H9 (cell line): ENCODE measurements around the gene MSI2. TPM values are rescaled to one million over a fixed set of nuclear protein-coding genes. Genes with fewer than 3 reads are reported as not detected.

Source experiments
- DNase-seq: peaks from one replicate; pipeline ENCODE4 v3.0.0-alpha.2; 2017
- H2AFZ ChIP-seq: one replicate; pipeline ENCODE4 v1.6.1; 2013; ENCODE audit warnings: mild to moderate bottlenecking, low read length, control low read depth, moderate library complexity
- H2AK5ac ChIP-seq: 2 replicates; pipeline ENCODE4 v1.6.1; 2013; ENCODE audit warnings: low read length, control low read depth, mixed read lengths; ENCODE audit not compliant: insufficient read length
- H2BK120ac ChIP-seq: one replicate; pipeline ENCODE4 v1.6.1; 2013; ENCODE audit warnings: low read depth, mild to moderate bottlenecking, low read length, control low read depth, inconsistent platforms; ENCODE audit not compliant: poor library complexity, severe bottlenecking
- H2BK12ac ChIP-seq: 2 replicates; pipeline ENCODE4 v1.6.1; 2013; ENCODE audit warnings: low read length, control low read depth, mixed read lengths, low read depth; ENCODE audit not compliant: insufficient read length
- H2BK15ac ChIP-seq: 2 replicates; pipeline ENCODE4 v1.6.1; 2013; ENCODE audit warnings: low read depth, low read length, control low read depth
- H2BK20ac ChIP-seq: one replicate; pipeline ENCODE4 v1.6.1; 2013; ENCODE audit warnings: low read depth, mild to moderate bottlenecking, low read length, control low read depth, inconsistent platforms; ENCODE audit not compliant: poor library complexity, severe bottlenecking
- H2BK5ac ChIP-seq: 2 replicates; pipeline ENCODE4 v1.6.1; 2013; ENCODE audit warnings: low read length, control low read depth, mixed read lengths; ENCODE audit not compliant: insufficient read length
- H3K14ac ChIP-seq: 2 replicates; pipeline ENCODE4 v1.6.1; 2013; ENCODE audit warnings: low read length, control low read depth; ENCODE audit not compliant: insufficient read depth
- H3K18ac ChIP-seq: 2 replicates; pipeline ENCODE4 v1.6.1; 2013; ENCODE audit warnings: low read depth, mild to moderate bottlenecking, mixed read lengths, low read length, control low read depth; ENCODE audit not compliant: insufficient read length
- H3K23ac ChIP-seq: 2 replicates; pipeline ENCODE4 v1.6.1; 2013; ENCODE audit warnings: low read length, control low read depth, mixed read lengths, low read depth; ENCODE audit not compliant: insufficient read length
- H3K23me2 ChIP-seq: 2 replicates; pipeline ENCODE4 v1.6.1; 2013; ENCODE audit warnings: low read depth, mild to moderate bottlenecking, mixed read lengths, low read length, control low read depth; ENCODE audit not compliant: insufficient read length, poor library complexity, severe bottlenecking
- H3K27ac ChIP-seq: 2 replicates; pipeline ENCODE4 v1.5.1; 2013; ENCODE audit warnings: low read length, control low read depth, mixed read lengths, low read depth; ENCODE audit not compliant: insufficient read length
- H3K27me3 ChIP-seq: 2 replicates; pipeline ENCODE4 v1.6.1; 2013; ENCODE audit warnings: low read length, control low read depth, inconsistent platforms; ENCODE audit not compliant: insufficient read depth
- H3K4ac ChIP-seq: 2 replicates; pipeline ENCODE4 v1.6.1; 2013; ENCODE audit warnings: low read depth, mild to moderate bottlenecking, control low read depth, inconsistent platforms, low read length, moderate library complexity
- H3K4me1 ChIP-seq: 2 replicates; pipeline ENCODE4 v1.6.1; 2013; ENCODE audit warnings: low read length, control low read depth, inconsistent platforms; ENCODE audit not compliant: insufficient read depth
- H3K4me2 ChIP-seq: 2 replicates; pipeline ENCODE4 v1.6.1; 2013; ENCODE audit warnings: low read length, control low read depth, mixed read lengths; ENCODE audit not compliant: insufficient read length, insufficient read depth
- H3K56ac ChIP-seq: 2 replicates; pipeline ENCODE4 v1.6.1; 2013; ENCODE audit warnings: low read depth, mild to moderate bottlenecking, mixed read lengths, low read length, control low read depth; ENCODE audit not compliant: insufficient read length
- H3K79me1 ChIP-seq: 2 replicates; pipeline ENCODE4 v1.6.1; 2013; ENCODE audit warnings: low read depth, mild to moderate bottlenecking, moderate library complexity, low read length, control low read depth, inconsistent platforms; ENCODE audit not compliant: insufficient read depth, poor library complexity, severe bottlenecking
- H3K79me2 ChIP-seq: 2 replicates; pipeline ENCODE4 v1.6.1; 2013; ENCODE audit warnings: low read length, control low read depth, inconsistent platforms; ENCODE audit not compliant: insufficient read depth
- H3K9ac ChIP-seq: 2 replicates; pipeline ENCODE4 v1.6.1; 2013; ENCODE audit warnings: low read length, control low read depth, mixed read lengths; ENCODE audit not compliant: insufficient read length; ENCODE audit errors: extremely low read depth
- H3K9me3 ChIP-seq: one replicate; pipeline ENCODE4 v1.6.1; 2013; ENCODE audit warnings: low read depth, low read length, inconsistent platforms; ENCODE audit not compliant: control insufficient read depth
- H3T11ph ChIP-seq: one replicate; pipeline ENCODE4 v1.6.1; 2013; ENCODE audit warnings: mild to moderate bottlenecking, low read length, control low read depth, inconsistent platforms
- H4K20me1 ChIP-seq: one replicate; pipeline ENCODE4 v1.6.1; 2013; ENCODE audit not compliant: control insufficient read depth, insufficient read length, insufficient read depth
- H4K5ac ChIP-seq: 2 replicates; pipeline ENCODE4 v1.6.1; 2013; ENCODE audit warnings: low read depth, mild to moderate bottlenecking, mixed read lengths, low read length, control low read depth; ENCODE audit not compliant: insufficient read length
- H4K8ac ChIP-seq: replicated peaks from 2 replicates; pipeline ENCODE4 v1.6.1; 2013; ENCODE audit warnings: low read length, control low read depth, mixed read lengths, low read depth; ENCODE audit not compliant: insufficient read length
- H4K91ac ChIP-seq: 2 replicates; pipeline ENCODE4 v1.6.1; 2013; ENCODE audit warnings: low read depth, mild to moderate bottlenecking, moderate library complexity, mixed read lengths, low read length, control low read depth; ENCODE audit not compliant: insufficient read length
- H3K27ac Mint-ChIP-seq, 3 experiments: 2 replicates in 2 of 3; 3 replicates in 1 of 3; pipeline ENCODE4 v1.8.0; 2020 to 2021; ENCODE audit warnings: mixed read lengths in 3 of 3, mild to moderate bottlenecking in 1 of 3, moderate library complexity in 1 of 3
- H3K27me3 Mint-ChIP-seq: 2 replicates; pipeline ENCODE4 v1.8.0; 2021; ENCODE audit warnings: low read depth, mild to moderate bottlenecking, moderate library complexity, mixed read lengths
- H3K36me3 Mint-ChIP-seq, 3 experiments: 2 replicates in 2 of 3; 3 replicates in 1 of 3; pipeline ENCODE4 v1.8.0; 2020 to 2021; ENCODE audit warnings: low read depth in 3 of 3, mixed read lengths in 3 of 3; ENCODE audit not compliant: insufficient read depth in 1 of 3
- H3K4me1 Mint-ChIP-seq, 2 experiments: 2 replicates each; pipeline ENCODE4 v1.8.0; 2020; ENCODE audit warnings: mixed read lengths in 2 of 2
- H3K4me3 Mint-ChIP-seq, 2 experiments: 2 replicates in 1 of 2; 3 replicates in 1 of 2; pipeline ENCODE4 v1.8.0; 2020 to 2021; ENCODE audit warnings: mild to moderate bottlenecking in 2 of 2, mixed read lengths in 2 of 2, moderate library complexity in 1 of 2
- H3K9me3 Mint-ChIP-seq, 2 experiments: 2 replicates in 1 of 2; 3 replicates in 1 of 2; pipeline ENCODE4 v1.8.0; 2020; ENCODE audit warnings: mild to moderate bottlenecking in 2 of 2, mixed read lengths in 2 of 2, moderate library complexity in 1 of 2
- WGBS: extraction: QIAGEN DNeasy Blood & Tissue Kit; methylation state at CpG from one replicate; pipeline ENCODE4 v1.1.7; 2013; ENCODE audit warnings: missing lambda C conversion rate, low lambda C conversion rate, mixed read lengths; ENCODE audit not compliant: insufficient read length; ENCODE audit errors: extremely low coverage; 5-methylcytosine and 5-hydroxymethylcytosine counted together
- total RNA-seq: library from RNA; stranded (reverse); gene quantifications from 2 replicates; pipeline ENCODE4 v1.2.1, GENCODE V29; 2021
- TF ChIP-seq, protein P1 (sequence below): fragments of 200-600 bp; sonication (generic); conservative IDR thresholded peaks from 3 replicates; pipeline ENCODE4 v1.8.0; 2021; ENCODE audit warnings: antibody characterized with exemption, mild to moderate bottlenecking

The MSI2 gene
- total RNA-seq, 1 experiment from 2014 or later, result 98.5 TPM

GRCh38 chr17:57389473-57389872 is 133.2 kb downstream of the MSI2 start:
- Histone ChIP-seq H4K91ac (no peak overlapping the region), H3K4me1 (peaks cover 13% of the 10 kb centered on the region; the same call in 1 of the 2 replicates), H2BK12ac (no peak overlapping the region), H4K8ac (no peak overlapping the region), H3K4me2 (no peak overlapping the region), H3K18ac (no peak overlapping the region), H3K9ac (no peak overlapping the region), H2AK5ac (no peak overlapping the region), H3K56ac (no peak overlapping the region), H4K20me1 (no peaks in the 10 kb centered on the region), H2BK15ac (no peak overlapping the region), H3K23ac (no peak overlapping the region), H2BK20ac (no peak overlapping the region), H3T11ph (no peak overlapping the region), H2BK120ac (no peak overlapping the region), H3K79me2 (no peaks in the 10 kb centered on the region), H3K27ac (no peak overlapping the region), H3K23me2 (no peaks in the 10 kb centered on the region), H2AFZ (no peak overlapping the region), H3K4ac (no peak overlapping the region), H3K27me3 (no peaks in the 10 kb centered on the region), H2BK5ac (no peak overlapping the region), H3K79me1 (no peaks in the 10 kb centered on the region), H3K14ac (no peak overlapping the region), H3K9me3 (peaks cover 4% of the 10 kb centered on the region), H4K5ac (no peak overlapping the region)
- no CpG with 5 or more reads among the region's 2 CpGs for WGBS
- TF ChIP-seq, protein P1, sequence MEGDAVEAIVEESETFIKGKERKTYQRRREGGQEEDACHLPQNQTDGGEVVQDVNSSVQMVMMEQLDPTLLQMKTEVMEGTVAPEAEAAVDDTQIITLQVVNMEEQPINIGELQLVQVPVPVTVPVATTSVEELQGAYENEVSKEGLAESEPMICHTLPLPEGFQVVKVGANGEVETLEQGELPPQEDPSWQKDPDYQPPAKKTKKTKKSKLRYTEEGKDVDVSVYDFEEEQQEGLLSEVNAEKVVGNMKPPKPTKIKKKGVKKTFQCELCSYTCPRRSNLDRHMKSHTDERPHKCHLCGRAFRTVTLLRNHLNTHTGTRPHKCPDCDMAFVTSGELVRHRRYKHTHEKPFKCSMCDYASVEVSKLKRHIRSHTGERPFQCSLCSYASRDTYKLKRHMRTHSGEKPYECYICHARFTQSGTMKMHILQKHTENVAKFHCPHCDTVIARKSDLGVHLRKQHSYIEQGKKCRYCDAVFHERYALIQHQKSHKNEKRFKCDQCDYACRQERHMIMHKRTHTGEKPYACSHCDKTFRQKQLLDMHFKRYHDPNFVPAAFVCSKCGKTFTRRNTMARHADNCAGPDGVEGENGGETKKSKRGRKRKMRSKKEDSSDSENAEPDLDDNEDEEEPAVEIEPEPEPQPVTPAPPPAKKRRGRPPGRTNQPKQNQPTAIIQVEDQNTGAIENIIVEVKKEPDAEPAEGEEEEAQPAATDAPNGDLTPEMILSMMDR, result no peak
- Mint-ChIP-seq H3K27ac (peak overlapping the region in 2 of 3 experiments; percentile 20 to 50; a peak in 3 of 7 replicates), H3K4me1 (peaks cover 39 to 42% of the 10 kb centered on the region in 2 experiments), H3K9me3 (peaks cover 10 to 27% of the 10 kb centered on the region in 2 experiments; a peak in 4 of 5 replicates), H3K27me3 (peaks cover 1% of the 10 kb centered on the region; the same call in 1 of the 2 replicates), H3K4me3 (no peak overlapping the region), H3K36me3 (peaks cover 24 to 40% (median 36%) of the 10 kb centered on the region in 3 experiments)
- DNase-seq, result no peak
